ENCODE data around the gene ITPKC. TPM values are rescaled to one million over a fixed set of nuclear protein-coding genes. Genes with fewer than 3 reads are reported as not detected.

ITPKC gene
- polyA plus RNA-seq, 1 experiment, result 8.9 TPM

- POLR2A ChIA-PET, result interaction anchor here (0.6 to 2.7 kb wide), 11 partner anchors 10 to 114 kb away, joined by 3 to 28 read pairs (median 6); partner anchors contain the start of genes ACTMAP, COQ8B, EGLN2 and ITPKC
- CTCF ChIA-PET, result interaction anchor here (0.9 to 3.0 kb wide), 6 partner anchors 17 to 114 kb away, joined by 4 to 20 read pairs (median 4); partner anchors contain the start of gene EGLN2
- Histone ChIP-seq H3K27me3 (ENCODE audit: control insufficient read depth, insufficient read depth, low read length) (no peaks in the 10 kb centered on the region), H3K4me3 (ENCODE audit: low read depth, low read length) (peak overlapping the region; percentile 75), H3K9me3 (ENCODE audit: control insufficient read depth, insufficient read depth, low read length) (no peaks in the 10 kb centered on the region; the same call in 1 of the 2 replicates), H3K27ac (ENCODE audit: low read depth, low read length) (peak overlapping the region; percentile 96)
- TF ChIP-seq CTCF (IDR thresholded peaks at IDR 0.05; ENCODE audit: low read depth, low read length), result no peak
- DNase-seq (ENCODE audit: low read depth, low spot score), result peak; percentile 80
These were observed 60.2 kb downstream of the ITPKC start for GRCh38 chr19:40776932-40777644.

DNA sequence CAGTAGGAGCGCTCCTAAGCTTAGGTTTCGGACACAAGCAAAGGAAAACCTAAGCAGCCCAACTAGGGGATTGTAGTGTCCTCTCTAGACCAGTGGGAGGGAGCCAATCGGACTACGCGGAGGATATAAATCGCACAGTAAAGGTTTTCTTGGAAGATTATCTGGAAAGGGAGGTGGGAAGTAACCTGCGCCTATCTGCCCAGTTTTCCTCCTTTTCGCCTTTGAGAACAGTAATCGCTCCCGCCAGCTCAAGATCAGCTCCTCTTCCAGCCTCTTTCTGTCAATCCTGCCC is 60.7 kb downstream of the ITPKC start:
- Histone ChIP-seq H3K4me3 (ENCODE audit: low read depth, low read length) (peak overlapping the region; percentile 75), H3K27me3 (ENCODE audit: control insufficient read depth, insufficient read depth, low read length) (no peaks in the 10 kb centered on the region), H3K9me3 (ENCODE audit: control insufficient read depth, insufficient read depth, low read length) (no peaks in the 10 kb centered on the region; the same call in 1 of the 2 replicates), H3K27ac (ENCODE audit: low read depth, low read length) (peak overlapping the region; percentile 96)
- ChIA-PET POLR2A (interaction anchor here (0.6 to 2.7 kb wide), 16 partner anchors 9 to 132 kb away, joined by 3 to 28 read pairs (median 6); partner anchors contain the start of genes ACTMAP, COQ8B, EGLN2 and ITPKC), CTCF (interaction anchor here (0.6 to 3.0 kb wide), 7 partner anchors 16 to 544 kb away, joined by 3 to 20 read pairs (median 4); partner anchors contain the start of gene EGLN2)
- no peak for DNase-seq (ENCODE audit: low read depth, low spot score)
- no peak for TF ChIP-seq CTCF (IDR thresholded peaks at IDR 0.05; ENCODE audit: low read depth, low read length)

GRCh38 chr19:40777937-40778705 is 61.2 kb downstream of the ITPKC start, which contains the start of gene RAB4B:
RAB4B (plus strand) TSS chr19:40778247; CDS start chr19:40778376, 129 bp downstream.
- Histone ChIP-seq H3K27me3 (ENCODE audit: control insufficient read depth, insufficient read depth, low read length) (no peaks in the 10 kb centered on the region), H3K27ac (ENCODE audit: low read depth, low read length) (peak within 1 kb of the TSS; percentile 96), H3K4me3 (ENCODE audit: low read depth, low read length) (peak within 1 kb of the TSS; percentile 75), H3K9me3 (ENCODE audit: control insufficient read depth, insufficient read depth, low read length) (no peaks in the 10 kb centered on the region; the same call in 1 of the 2 replicates)
- ChIA-PET POLR2A (interaction anchor here (0.6 to 2.7 kb wide), 21 partner anchors 9 to 1181 kb away, joined by 3 to 28 read pairs (median 5); partner anchors contain the start of genes ACTMAP, COQ8B, EGLN2 and ITPKC), CTCF (interaction anchor here (0.6 to 3.0 kb wide), 10 partner anchors 20 to 544 kb away, joined by 3 to 20 read pairs (median 4); partner anchors contain the start of genes EGLN2 and ITPKC)
- peak; percentile 100 for DNase-seq (ENCODE audit: low read depth, low spot score)
- no peak for TF ChIP-seq CTCF (IDR thresholded peaks at IDR 0.05; ENCODE audit: low read depth, low read length)

GRCh38 chr19:40778706-40779284 is 61.9 kb downstream of the ITPKC start:
- DNase-seq (ENCODE audit: low read depth, low spot score), result no peak
- Histone ChIP-seq H3K9me3 (ENCODE audit: control insufficient read depth, insufficient read depth, low read length) (no peaks in the 10 kb centered on the region; the same call in 1 of the 2 replicates), H3K4me3 (ENCODE audit: low read depth, low read length) (peak overlapping the region; percentile 73), H3K27ac (ENCODE audit: low read depth, low read length) (peak overlapping the region; percentile 87), H3K27me3 (ENCODE audit: control insufficient read depth, insufficient read depth, low read length) (no peaks in the 10 kb centered on the region)
- ChIA-PET POLR2A (interaction anchor here (0.6 to 2.7 kb wide), 18 partner anchors 8 to 1180 kb away, joined by 3 to 28 read pairs (median 5); partner anchors contain the start of genes ACTMAP, COQ8B, EGLN2 and ITPKC), CTCF (interaction anchor here (0.9 to 3.0 kb wide), 7 partner anchors 20 to 530 kb away, joined by 3 to 20 read pairs (median 4); partner anchors contain the start of genes EGLN2 and ITPKC)
- TF ChIP-seq CTCF (IDR thresholded peaks at IDR 0.05; ENCODE audit: low read depth, low read length), result no peak

All from AG04450 (cell line).